NCI-H146 treated with DMSO at 0.1 percent for 48 hours (cell line): ENCODE data around the gene ANXA2R.

Experiments used
- DNase-seq: peaks from one replicate; lab custom pipeline; 2025; ENCODE audit not compliant: unreplicated experiment; lab: John Stamatoyannopoulos, UW

Gene ANXA2R

DNA sequence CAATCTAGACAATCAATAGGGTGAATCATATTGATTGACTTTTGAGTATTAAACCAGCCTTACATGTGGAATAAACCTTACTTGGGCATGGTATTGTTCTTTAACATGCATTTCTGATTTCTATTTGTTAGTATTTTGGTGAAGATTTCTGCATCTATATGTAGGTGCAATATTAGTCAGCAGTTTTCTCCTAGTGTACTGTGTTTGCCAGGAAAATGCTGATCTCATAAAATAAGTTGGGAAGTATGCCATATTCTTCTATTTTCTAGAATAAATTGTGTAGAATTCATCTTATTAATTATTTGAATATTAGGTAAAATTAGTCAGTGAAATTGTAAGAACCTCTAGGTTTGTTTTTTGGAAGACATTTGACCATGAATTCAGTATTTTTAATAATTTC lies 38.4 kb downstream of the ANXA2R start:
- no peak for DNase-seq

DNA sequence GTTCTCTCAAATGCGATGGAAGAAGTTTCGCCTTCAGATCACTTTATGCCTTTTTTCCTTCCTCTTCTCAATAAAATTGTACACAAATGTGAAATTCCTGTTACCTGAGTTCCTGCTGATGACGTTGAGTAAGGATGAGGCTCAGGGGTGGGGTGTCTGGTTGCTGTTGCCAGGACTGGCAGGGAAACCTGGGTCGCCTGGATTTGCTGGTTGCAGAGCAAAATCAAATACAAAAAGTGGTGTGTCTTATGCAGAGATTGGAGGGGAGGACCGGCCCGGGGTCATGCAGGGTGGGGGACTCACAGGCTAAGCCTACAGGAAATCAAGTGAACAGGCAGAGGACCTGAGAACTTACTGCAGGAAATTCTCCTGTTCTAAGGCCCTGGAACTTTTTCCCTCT lies 39.2 kb downstream of the ANXA2R start:
- DNase-seq = no peak

GRCh38 chr5:43000111-43000840 lies 39.8 kb downstream of the ANXA2R start:
- DNase-seq = no peak

GRCh38 chr5:42995360-42995751 lies 44.8 kb downstream of the ANXA2R start:
- DNase-seq = no peak

GRCh38 chr5:42994555-42995359 lies 45.4 kb downstream of the ANXA2R start:
- DNase-seq = no peak

DNA sequence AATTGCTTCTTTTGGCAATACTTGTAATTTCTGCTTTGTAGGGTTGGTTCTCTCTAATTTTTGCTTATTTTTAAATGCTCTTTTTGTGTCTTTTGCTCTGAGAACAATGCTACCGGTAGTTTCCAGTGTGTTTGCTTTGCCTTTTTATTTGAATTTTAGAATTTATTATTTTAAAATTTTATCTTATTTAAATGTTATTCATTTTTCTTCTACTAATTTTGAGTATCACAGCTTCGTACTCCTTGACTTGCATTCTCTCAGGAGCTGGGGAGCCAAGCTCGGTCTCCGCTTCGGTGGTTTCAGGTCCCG lies 45.9 kb downstream of the ANXA2R start:
- no peak for DNase-seq

- DNase-seq = no peak
These were observed 46.4 kb downstream of the ANXA2R start for GRCh38 chr5:42993516-42994245.

DNA sequence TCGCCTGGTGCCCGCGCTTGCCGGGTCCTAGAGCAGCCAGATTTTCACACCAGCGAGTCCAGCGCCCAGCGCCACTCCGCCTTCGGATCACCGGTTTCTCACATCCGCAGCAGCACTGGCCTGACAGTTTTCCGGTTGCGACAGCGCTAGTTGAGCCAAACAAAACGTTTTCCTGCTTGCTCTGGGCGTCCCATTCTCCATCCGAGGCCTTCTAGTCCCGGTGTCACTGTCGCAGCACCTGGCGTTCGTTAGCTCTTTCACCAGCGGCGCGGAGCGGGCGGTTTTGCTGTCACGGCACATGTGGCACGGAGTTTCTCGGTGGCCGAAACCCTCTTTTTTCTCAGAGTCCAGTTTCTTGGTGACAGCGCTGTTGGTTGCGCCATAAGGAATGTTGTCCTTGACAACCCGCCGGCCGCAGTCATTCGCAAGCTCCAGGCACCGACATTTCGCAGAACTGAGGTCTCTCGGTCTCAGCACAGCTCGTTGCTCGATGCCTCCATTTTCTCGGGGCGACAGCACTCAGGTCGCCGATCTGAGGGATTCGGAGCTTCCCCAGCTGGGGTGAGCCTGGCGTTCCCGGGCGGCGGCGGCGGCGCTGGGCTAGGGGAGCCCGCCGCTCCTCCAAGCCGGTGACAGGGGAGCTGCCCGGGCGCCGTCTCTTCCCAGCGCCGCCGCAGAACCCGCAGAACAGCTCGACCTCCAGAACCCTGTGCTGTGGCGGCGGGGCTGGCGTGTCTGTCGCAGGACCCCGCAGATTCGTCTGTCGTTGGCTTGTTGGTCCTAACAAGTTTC lies 47.8 kb downstream of the ANXA2R start:
- peak; percentile 38 for DNase-seq

DNA sequence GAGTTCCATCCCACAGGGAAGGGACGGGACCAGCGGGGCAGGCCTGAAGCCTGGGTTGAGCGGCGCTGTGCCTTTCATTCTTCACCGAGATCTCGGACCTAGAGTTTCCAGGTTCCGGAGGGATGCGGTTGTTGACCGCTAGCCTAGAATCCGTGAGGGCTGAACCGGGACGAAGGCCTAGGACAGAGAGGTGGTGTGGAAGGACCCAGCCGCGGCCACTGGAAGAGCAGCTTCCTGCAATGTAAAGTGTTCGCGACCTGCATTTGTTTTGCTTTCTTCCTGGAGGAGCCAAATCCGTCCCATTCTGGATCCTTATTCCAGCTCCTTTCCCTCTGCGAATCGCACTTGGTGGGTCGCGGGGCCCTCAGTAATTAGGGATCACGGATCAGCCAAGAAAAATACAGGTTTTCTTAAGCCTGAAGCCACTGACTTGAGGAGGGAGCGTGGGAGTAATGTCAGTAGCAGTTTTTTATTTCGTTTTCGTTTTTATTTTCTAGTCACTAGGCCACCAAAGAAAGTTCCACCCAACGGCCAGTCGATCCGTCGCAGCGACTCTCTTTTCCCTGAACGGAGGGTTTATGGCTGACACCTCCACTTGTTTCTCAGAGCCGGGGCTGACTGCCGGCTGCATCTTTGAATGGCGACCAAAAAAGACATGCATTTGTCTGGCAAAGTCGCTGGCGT lies 48.6 kb downstream of the ANXA2R start:
- no peak for DNase-seq

GRCh38 chr5:42990892-42991291 lies 49.2 kb downstream of the ANXA2R start:
- no peak for DNase-seq
